Activated T-cell treated with anti-CD3 and anti-CD28 coated beads, Interleukin-2, amount 50 U/mL, for 1 hour (primary cell): ENCODE measurements around the gene DGKI.

Experiments used
- DNase-seq: peaks from one replicate; pipeline ENCODE4 v3.0.0-alpha.2; 2020

Gene DGKI

DNA sequence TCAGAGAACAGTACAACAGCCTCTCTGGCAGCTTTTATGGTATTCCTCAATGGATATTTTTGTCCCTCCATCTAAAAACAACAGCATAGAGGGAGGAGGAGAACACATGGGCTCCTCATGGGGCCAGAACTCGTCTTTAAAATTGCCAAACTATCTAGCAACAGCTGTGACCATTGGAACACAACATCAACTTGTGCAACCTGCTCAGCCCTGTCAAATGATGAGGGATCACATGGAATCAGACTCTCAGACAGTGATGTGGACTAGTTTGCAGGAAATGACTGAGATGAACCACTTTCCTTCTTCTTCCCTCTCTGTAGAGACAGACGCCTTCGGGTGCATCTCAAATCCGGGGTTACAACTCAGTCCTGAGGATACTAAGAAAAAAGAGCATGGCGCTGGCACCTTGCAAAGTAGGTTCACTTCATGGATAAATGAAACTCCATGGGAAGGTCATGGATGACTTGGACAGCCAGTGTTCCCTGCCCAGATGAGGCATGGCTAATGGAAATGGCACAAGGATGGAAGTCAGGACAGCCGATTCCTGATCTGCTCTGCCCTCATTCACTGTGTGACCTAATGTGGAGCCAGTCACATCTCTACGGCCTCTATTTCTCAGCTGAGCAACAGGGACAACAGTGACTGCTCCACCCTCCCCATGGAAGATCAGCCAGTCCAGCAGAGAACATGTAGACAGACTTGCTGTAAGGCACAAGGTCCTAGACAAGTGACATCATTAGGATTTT lies 24.6 kb upstream of the DGKI start:
- DNase-seq: no peak

DNA sequence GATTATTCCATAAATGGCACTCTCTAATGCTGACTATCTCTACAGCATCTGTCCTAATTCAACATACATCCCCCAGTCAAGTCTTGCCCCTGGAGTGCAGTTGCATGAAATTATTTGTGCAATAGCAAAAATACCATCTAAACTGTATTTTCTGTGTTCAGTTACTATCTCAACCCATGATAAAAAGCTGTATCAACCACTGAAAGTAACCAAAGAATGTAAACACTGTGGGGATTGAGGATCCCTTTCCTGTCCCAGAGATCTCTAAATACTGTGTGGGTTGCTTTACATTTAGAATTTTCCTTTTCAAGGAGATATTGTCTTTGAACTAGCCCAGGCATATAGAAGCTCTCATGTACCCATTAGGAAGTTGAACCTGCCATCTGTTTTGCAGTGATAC lies 23.9 kb upstream of the DGKI start:
- no peak for DNase-seq

DNA sequence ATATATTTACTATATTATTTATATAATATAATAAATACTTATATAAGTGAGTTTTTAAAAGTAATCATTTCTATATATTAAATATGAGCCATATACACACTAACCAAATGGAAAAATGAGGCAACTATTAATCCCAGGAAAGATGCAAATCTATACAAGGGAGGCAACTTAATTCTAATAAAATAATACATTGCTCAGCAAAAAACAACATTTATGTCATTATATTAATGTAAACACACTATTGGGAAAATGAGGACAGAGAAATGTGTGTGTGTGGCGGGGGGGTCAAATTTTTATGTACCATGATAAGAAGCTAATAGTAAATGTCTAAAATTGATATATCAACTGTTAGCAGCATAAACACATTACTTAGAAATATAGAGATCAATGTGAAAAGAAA lies 23.3 kb upstream of the DGKI start:
- no peak for DNase-seq

DNA sequence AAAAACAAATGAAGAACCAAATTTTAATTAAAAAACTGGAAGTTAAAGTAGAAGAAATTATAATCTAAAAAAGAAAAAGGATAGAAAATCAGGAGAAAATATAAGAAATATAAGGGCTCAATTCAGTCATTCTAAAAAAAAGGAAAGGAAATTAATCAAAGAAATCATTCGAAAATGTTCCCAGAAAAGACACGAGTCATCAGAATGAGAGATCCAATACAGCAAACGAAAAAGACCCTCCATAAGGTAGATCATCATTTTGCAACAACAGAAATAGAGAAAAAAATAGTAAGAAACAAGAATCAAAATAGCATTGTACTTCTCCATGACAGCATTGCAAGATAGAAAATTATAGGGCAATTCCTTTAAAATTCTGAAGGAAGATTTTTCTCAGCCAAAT lies 22.5 kb upstream of the DGKI start:
- DNase-seq: no peak

GRCh38 chr7:137867289-137867688 lies 20.5 kb upstream of the DGKI start:
- DNase-seq: no peak

DNA sequence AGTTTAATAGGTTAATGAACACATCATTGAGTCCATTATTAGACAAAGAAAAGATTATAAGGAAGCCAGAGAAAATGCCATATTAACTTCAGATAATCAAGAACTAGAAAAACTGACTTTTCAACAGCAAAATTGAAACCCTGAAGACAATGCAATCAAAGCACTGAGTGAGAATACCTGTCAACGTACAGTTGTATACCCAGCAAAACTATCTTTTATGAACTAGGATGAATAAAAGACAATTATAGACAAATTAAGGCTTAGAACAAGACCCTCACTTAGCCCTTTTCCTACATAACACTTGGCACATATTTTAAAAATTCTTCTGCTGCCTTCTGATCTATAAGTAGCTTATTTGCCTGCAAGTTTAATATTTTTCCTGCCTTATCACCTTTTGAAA lies 19.0 kb upstream of the DGKI start:
- DNase-seq: no peak

DNA sequence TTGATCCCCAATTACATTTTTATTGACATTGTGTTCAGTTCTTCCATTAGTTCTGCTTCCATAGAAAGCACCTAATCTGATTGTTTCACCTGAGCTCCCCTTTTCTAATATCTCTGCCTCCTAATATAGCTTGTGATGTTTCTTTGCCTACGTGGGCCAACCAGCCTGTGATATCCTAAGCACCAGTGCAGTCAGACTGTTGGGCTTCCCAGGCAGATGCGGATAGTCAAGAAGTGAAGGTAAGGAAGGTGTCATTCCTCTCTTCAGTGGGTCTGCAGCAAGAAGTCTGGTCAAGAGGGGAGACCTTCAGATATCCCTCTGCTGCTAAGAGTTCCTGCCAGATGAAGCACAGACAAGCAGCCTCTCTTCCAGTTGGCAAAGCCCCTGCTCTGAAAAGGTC lies 16.2 kb upstream of the DGKI start:
- DNase-seq: no peak

- DNase-seq: no peak
These were observed 15.6 kb upstream of the DGKI start for GRCh38 chr7:137862358-137862757.

- DNase-seq: no peak
These were observed 13.8 kb upstream of the DGKI start for GRCh38 chr7:137860542-137860941.

DNA sequence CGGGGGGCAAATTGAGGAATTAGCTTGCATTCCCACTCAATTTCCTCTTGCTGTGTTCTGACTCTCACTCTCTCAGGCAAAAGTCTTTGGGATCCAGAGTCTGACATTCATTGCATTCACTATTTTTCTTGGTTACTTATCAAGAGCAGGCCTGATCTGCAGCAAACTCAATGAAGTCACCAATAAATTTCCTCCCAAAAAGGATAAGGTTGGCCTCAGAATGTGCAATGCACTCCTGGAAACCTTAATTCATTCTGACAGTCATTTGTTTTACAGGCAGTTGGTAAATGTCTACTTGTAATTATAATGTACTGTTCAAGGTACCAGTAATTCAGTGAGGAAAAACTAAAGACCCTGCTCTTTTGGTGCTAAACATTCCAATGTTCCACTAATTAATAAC lies 6.3 kb upstream of the DGKI start:
- DNase-seq: no peak

DNA sequence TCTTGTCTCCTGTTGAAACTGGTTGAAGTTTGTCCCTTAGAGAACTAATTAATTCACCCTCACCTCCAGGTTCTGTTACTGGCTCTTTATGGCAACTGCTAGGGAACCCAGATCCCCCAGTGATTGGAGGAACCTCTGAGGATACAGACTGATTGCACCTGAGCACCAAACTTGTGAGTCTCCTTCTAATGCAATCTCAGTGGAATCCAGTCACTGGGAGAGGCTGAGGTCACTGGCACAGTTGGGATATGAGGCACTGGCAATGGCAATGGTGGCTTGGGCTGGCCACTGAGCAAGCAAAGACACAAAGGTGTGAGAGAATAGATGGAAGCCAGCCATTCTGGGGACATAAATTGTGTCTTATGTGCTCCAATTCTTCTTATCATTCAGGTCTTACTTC lies 5.3 kb upstream of the DGKI start:
- DNase-seq: no peak

DNA sequence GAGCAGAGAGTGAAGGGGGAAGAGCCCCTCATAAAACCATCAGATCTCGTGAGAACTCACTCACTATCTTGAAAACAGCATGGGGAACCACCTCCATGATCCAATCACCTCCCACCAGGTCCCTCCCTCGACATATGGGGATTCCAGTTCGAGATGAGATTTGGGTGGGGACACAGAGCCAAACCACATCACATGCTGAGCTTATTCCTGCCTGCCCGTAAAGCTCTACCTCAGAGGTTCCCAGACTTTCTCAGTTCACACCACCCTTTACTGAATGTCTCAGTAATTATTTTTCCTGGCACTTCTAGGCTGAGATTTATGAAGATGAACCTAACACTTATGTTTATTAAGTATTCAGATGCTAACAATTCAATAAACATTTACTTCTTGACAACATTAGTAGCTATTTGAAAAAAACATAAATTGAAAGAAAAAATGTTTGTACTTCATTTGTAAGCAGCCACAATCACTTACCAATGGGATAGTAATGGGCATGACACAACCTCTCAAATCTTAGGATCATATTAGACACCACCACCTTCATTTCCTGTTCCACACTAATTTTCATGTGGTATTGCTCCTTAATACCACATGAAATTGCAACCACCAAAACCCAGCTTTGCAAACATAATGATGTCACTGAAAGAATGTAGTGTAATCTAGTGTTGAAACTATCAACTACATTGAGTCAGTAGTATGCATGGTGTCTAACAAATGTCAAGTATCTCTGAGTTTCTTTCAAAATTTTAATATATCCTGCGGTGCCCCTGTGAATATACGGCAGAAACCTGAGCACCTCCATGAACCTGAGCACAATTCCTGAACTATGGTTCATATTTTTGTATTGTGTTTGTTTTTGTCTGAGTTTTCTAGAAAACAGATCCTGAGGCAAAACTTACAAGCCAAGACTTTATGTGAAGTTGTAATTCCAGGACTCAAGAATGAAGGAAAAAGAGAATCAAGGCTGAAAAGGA lies 4.5 kb upstream of the DGKI start:
- DNase-seq: no peak

DNA sequence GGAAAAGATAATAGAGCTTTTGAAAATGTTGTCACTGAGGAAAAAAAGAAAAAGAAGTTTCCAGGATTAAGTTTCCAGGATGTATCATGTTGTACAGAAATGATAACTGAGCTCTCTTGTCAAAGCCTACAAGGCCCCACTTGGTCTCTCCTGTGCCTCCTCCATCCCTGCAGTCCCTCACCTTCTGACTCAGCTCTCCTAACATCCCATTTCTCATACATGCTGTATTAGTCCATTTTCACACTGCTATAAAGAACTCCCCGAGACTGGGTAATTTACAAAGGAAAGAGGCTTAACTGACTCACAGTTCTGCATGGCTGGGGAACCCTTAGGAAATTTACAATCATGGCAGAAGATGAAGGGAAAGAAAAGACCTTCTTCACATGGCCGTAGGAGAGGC lies 3.8 kb upstream of the DGKI start:
- DNase-seq: no peak

- no peak for DNase-seq
These were observed 1.3 kb upstream of the DGKI start for GRCh38 chr7:137848095-137848494.

GRCh38 chr7:137847568-137848050 lies 835 bp upstream of the DGKI start:
- no peak for DNase-seq

GRCh38 chr7:137846549-137846826 lies 286 bp downstream of the DGKI start:
- DNase-seq: peak; percentile 23

DNA sequence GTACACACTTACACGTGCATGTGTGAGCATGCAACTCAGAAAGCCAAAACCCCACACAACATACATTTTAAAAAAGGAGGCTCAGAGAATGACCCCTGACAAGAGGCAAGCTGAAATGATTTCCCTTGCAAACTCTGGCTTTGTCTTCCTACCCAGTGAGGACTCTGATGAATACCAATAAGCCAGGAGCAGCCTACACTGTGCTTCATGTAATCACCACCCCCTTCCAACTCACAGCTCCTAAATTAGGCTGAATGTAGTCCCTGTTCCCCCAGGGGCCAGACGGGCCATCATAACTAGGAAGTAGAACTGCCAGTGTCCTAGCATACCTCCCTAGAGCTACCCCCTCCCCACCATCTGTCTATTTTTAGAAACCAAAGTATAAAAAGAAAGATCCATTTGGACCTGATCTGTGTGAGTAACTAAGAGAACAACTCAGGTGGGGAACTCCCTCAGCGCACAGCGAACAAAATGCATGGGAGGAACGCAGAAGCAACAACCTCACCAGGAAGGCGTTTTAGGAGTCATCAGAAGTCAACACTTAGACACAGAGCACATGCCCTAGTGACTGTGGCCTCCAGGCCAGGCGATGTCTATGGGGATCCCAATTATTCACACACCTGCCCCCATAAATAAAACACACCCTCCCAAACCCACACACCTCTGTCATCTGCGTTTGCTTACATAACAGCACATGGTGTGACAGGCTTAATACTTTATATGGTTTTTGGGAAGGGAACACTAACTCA lies 1.9 kb downstream of the DGKI start:
- DNase-seq: no peak

DNA sequence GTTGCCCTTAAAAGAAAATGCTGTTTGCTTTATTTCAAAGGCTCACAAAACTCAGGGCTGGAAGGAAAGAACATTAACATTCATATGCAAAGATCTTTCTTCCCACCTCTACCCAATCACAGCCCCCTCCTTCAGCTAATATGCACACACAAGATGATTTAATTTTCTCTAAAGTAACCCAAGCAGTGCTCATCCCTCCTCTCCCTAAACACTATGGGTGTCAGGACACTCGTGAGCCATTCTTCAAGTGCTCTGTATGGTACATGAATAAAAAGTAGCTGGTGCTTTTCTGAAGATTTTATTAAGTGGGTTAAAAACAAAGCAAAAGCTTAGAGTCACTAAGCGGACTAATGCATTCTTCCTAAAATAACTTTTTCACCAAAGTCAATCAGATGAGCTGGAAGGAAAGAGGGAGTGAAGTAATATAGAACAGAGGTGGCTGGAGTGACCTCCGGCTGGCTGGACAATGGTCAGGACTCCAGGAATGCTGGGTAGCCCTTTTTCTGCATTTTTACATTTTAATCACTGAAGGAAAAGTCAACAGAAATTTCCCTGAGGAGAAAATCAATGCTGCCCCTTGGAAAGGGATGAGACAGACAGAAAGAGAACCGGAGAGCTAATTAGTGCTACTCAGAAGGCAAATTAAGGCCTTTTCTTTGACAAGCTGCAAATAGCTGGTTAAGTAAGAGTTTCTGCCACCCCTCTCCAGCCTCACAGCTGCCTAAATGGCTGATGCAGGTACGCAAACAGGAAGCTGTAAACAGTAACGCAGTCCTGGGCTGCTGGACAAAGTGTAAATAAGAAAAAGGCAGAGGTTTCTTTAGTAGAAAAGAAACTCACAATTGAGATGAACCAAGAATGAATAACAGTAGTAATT lies 6.6 kb downstream of the DGKI start:
- no peak for DNase-seq

- no peak for DNase-seq
These were observed 8.0 kb downstream of the DGKI start for GRCh38 chr7:137838706-137839315.

- no peak for DNase-seq
These were observed 10.2 kb downstream of the DGKI start for GRCh38 chr7:137836541-137836940.

GRCh38 chr7:137836113-137836509 lies 10.7 kb downstream of the DGKI start:
- DNase-seq: no peak

DNA sequence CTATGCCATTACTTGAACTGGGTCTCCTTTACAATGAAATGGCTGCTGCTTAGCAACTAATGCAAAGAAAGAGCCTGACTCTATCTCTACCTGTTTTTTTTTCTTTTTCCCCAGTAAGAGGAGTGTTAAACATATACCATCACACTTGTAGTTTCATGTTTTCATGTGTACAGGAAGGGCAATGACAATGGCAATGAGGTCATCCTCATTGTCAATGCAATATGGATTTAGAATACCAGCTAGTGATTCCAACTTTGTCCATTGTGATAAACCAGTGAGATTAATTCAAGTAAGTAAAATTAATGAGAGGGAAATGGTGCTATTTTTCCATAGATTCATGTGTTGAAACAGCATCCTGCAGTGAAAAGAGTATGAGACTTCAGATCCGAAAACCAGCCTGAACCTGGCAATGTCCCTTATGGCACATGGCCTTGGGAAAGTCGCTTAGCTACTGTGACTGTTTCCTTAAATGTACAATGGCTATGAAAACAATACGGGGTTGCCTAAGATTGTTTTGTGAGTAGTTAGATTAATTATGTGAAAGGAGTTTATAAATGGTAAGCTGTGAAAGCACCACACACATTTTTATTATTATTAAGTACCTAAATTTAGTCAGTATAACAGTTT lies 11.2 kb downstream of the DGKI start:
- no peak for DNase-seq
